HEK293 (cell line): Measurements from ENCODE around the gene HERC5.
"Not testable (repeated sequence)": the region's sequence is repeated elsewhere in the genome, so short reads cannot be mapped to it uniquely, and the experiment has no call there.

Experiments used
- ZNF223 ChIP-seq: fragments of 450-650 bp; formaldehyde crosslinking; IDR thresholded peaks from 2 replicates; pipeline ENCODE4 v1.5.1; 2016; ENCODE audit warnings: missing biosample characterization, missing genetic modification characterization
- ZNF629 ChIP-seq: fragments of 450-650 bp; formaldehyde crosslinking; IDR thresholded peaks from 2 replicates; pipeline ENCODE4 v1.5.1; 2017; ENCODE audit warnings: missing biosample characterization, missing genetic modification characterization

- TF ChIP-seq ZNF629, ZNF223 (tag by site-specific recombination): not testable (repeated sequence)
These were observed 82.6 kb downstream of the HERC5 start for GRCh38 chr4:88539322-88540068.
